Type B pancreatic cell (in vitro differentiated cells): ENCODE data around the gene WDR93. TPM values are rescaled to one million over a fixed set of nuclear protein-coding genes. Genes with fewer than 3 reads are reported as not detected.

Source experiments
- DNase-seq: peaks from one replicate; pipeline ENCODE4 v3.0.0; 2021; ENCODE audit warnings: mixed read lengths; ENCODE audit not compliant: unreplicated experiment; ENCODE audit errors: extremely low spot score
- H3K27ac Mint-ChIP-seq: 2 replicates; pipeline ENCODE4 v1.8.0; 2021; ENCODE audit warnings: mild to moderate bottlenecking, mixed read lengths
- H3K27me3 Mint-ChIP-seq: 2 replicates; pipeline ENCODE4 v1.8.0; 2021; ENCODE audit warnings: mixed read lengths
- H3K36me3 Mint-ChIP-seq: 2 replicates; pipeline ENCODE4 v1.8.0; 2021; ENCODE audit warnings: mixed read lengths
- H3K4me1 Mint-ChIP-seq: one replicate; pipeline ENCODE4 v1.8.0; 2021; ENCODE audit warnings: mixed read lengths; ENCODE audit not compliant: unreplicated experiment
- H3K4me3 Mint-ChIP-seq: 2 replicates; pipeline ENCODE4 v1.8.0; 2021; ENCODE audit warnings: mild to moderate bottlenecking, mixed read lengths
- H3K9me3 Mint-ChIP-seq: 2 replicates; pipeline ENCODE4 v1.8.0; 2021; ENCODE audit warnings: mixed read lengths
- CTCF ChIP-seq: fragments of 200-600 bp; sonication (generic); conservative IDR thresholded peaks from 2 replicates; pipeline ENCODE4 v1.5.0; 2021; ENCODE audit warnings: antibody characterized with exemption, mild to moderate bottlenecking
- total RNA-seq: library from RNA; stranded (reverse); gene quantifications from 2 replicates; pipeline ENCODE4 v1.2.1, GENCODE V29; 2021; ENCODE audit warnings: low replicate concordance

The WDR93 gene
- total RNA-seq, 1 donor from 2014 or later: 1.5 TPM

GRCh38 chr15:89749526-89749925 is 58.9 kb downstream of the WDR93 start:
- Mint-ChIP-seq H3K27ac (no peak overlapping the region), H3K27me3 (peaks cover 7% of the 10 kb centered on the region), H3K4me1 (peaks cover 4% of the 10 kb centered on the region), H3K36me3 (no peaks in the 10 kb centered on the region), H3K9me3 (no peaks in the 10 kb centered on the region), H3K4me3 (peak overlapping the region; percentile 79)
- TF ChIP-seq CTCF: no peak
- DNase-seq: no peak

GRCh38 chr15:89749951-89750559 is 59.4 kb downstream of the WDR93 start:
- no peak overlapping the region for H3K27ac Mint-ChIP-seq
- peaks cover 4% of the 10 kb centered on the region for H3K4me1 Mint-ChIP-seq
- no peak for TF ChIP-seq CTCF
- no peak for DNase-seq
- H3K4me3 Mint-ChIP-seq: peak overlapping the region; percentile 79
- no peaks in the 10 kb centered on the region for H3K36me3 Mint-ChIP-seq
- no peaks in the 10 kb centered on the region for H3K9me3 Mint-ChIP-seq
- H3K27me3 Mint-ChIP-seq: peaks cover 7% of the 10 kb centered on the region

- Mint-ChIP-seq H3K27ac (peak within 1 kb of the TSS; percentile 92), H3K36me3 (no peaks in the 10 kb centered on the region), H3K4me1 (peaks cover 4% of the 10 kb centered on the region), H3K27me3 (peaks cover 7% of the 10 kb centered on the region), H3K4me3 (peak within 1 kb of the TSS; percentile 79), H3K9me3 (no peaks in the 10 kb centered on the region)
- DNase-seq: peak; percentile 96
- peak; percentile 84 for TF ChIP-seq CTCF
Observed at GRCh38 chr15:89750560-89751542, 60.2 kb downstream of the WDR93 start, which contains the start of gene MESP1. MESP1 (minus strand) TSS chr15:89751249; CDS start chr15:89751231, 18 bp downstream.

- DNase-seq: no peak
- Mint-ChIP-seq H3K36me3 (no peaks in the 10 kb centered on the region), H3K4me1 (peaks cover 4% of the 10 kb centered on the region), H3K9me3 (no peaks in the 10 kb centered on the region), H3K27me3 (peaks cover 7% of the 10 kb centered on the region), H3K27ac (peak overlapping the region; percentile 92), H3K4me3 (peak overlapping the region; percentile 68)
- TF ChIP-seq CTCF: no peak
Observed at GRCh38 chr15:89751748-89752147, 61.1 kb downstream of the WDR93 start.

GRCh38 chr15:89753855-89754254 is 63.2 kb downstream of the WDR93 start:
- no peaks in the 10 kb centered on the region for H3K36me3 Mint-ChIP-seq
- H3K4me3 Mint-ChIP-seq: no peak overlapping the region
- peaks cover 4% of the 10 kb centered on the region for H3K4me1 Mint-ChIP-seq
- TF ChIP-seq CTCF: no peak
- no peak for DNase-seq
- H3K9me3 Mint-ChIP-seq: no peaks in the 10 kb centered on the region
- H3K27ac Mint-ChIP-seq: no peak overlapping the region
- H3K27me3 Mint-ChIP-seq: peaks cover 7% of the 10 kb centered on the region
